Prostate gland (tissue), 2 donors: ENCODE measurements around the gene RELCH. TPM values are rescaled to one million over a fixed set of nuclear protein-coding genes. Genes with fewer than 3 reads are reported as not detected.

Experiments used
- DNase-seq: peaks from one replicate; pipeline ENCODE4 v3.0.0-alpha.2; 2019; ENCODE audit warnings: low spot score
- H3K27ac ChIP-seq, 2 donors: fragments of 200-600 bp; sonication (generic); 2 replicates each; pipeline ENCODE4 v1.5.1; 2017 to 2019
- H3K27me3 ChIP-seq: fragments of 200-600 bp; sonication (generic); replicated peaks from 2 replicates; pipeline ENCODE4 v1.5.1; 2019; ENCODE audit not compliant: insufficient read depth
- H3K36me3 ChIP-seq, 2 donors: fragments of 200-600 bp; sonication (generic); 1 replicate in 1 of 2; 2 replicates in 1 of 2; pipeline versions ENCODE4 v1.5.1 to v1.8.1; 2017 to 2019
- H3K4me1 ChIP-seq: fragments of 200-600 bp; sonication (generic); replicated peaks from 2 replicates; pipeline ENCODE4 v1.5.1; 2019
- H3K4me3 ChIP-seq, 2 donors: fragments of 200-600 bp; sonication (generic); 2 replicates each; pipeline ENCODE4 v1.5.1; 2017 to 2019
- H3K9me3 ChIP-seq: fragments of 200-600 bp; sonication (generic); 2 replicates; pipeline ENCODE4 v1.5.1; 2017
- CTCF ChIP-seq, 4 experiments: fragments of 200-600 bp in 2 of 4; fragments of 450-650 bp in 2 of 4; sonication (generic) in 2 of 4; IDR thresholded peaks; 1 replicate in 3 of 4; 2 replicates in 1 of 4; pipeline ENCODE4 v1.5.1; 2016 to 2019; ENCODE audit warnings: antibody characterized with exemption in 4 of 4, mild to moderate bottlenecking in 2 of 4, moderate library complexity in 2 of 4
- POLR2A ChIP-seq: fragments of 450-650 bp; IDR thresholded peaks from one replicate; pipeline ENCODE4 v1.6.1; 2016; ENCODE audit warnings: antibody characterized with exemption, mild to moderate bottlenecking
- POLR2AphosphoS5 ChIP-seq: sonication (generic); formaldehyde crosslinking; IDR thresholded peaks from one replicate; pipeline ENCODE4 v1.6.1; 2017; ENCODE audit warnings: antibody characterized with exemption
- WGBS: methylation state at CpG from one replicate; pipeline ENCODE4 v1.1.5; 2018; 5-methylcytosine and 5-hydroxymethylcytosine counted together
- intact Hi-C: fragments of 100-400 bp; cut with DNase I; formaldehyde crosslinking; loops from one replicate; pipeline ENCODE4 v1.14.2; 2022
- small RNA-seq, 2 donors: library from RNA; depleted of rRNA; stranded (forward); fragments of <200 nt; gene quantifications; one replicate each; pipeline ENCODE3, GENCODE V24; 2016
- total RNA-seq, 2 donors: library from RNA; depleted of rRNA; stranded (reverse); fragments of >200 nt; gene quantifications; one replicate each; pipeline ENCODE4 v1.1.0, GENCODE V29; 2016

Gene RELCH
- total RNA-seq, 2 donors from 2014 or later: 34.8 to 49.0 TPM

- Histone ChIP-seq H3K36me3 (no peaks in the 10 kb centered on the region), H3K27ac (no peak overlapping the region), H3K4me1 (no peaks in the 10 kb centered on the region), H3K9me3 (no peaks in the 10 kb centered on the region), H3K27me3 (no peaks in the 10 kb centered on the region), H3K4me3 (no peak overlapping the region)
- 64% methylated on average over 6 of the region's 6 CpGs for WGBS
- intact Hi-C loops: no loop called here
- TF ChIP-seq POLR2A: no peak
- DNase-seq: no peak
Measured at GRCh38 chr18:62347089-62347506, 160.0 kb downstream of the RELCH start.

GRCh38 chr18:62348474-62348873, 161.4 kb downstream of the RELCH start:
- intact Hi-C loops: no loop called here
- no peak overlapping the region for H3K4me3 ChIP-seq
- no peak for TF ChIP-seq POLR2AphosphoS5
- TF ChIP-seq CTCF (IDR thresholded peaks at IDR 0.05): no peak
- TF ChIP-seq POLR2A: no peak
- no peaks in the 10 kb centered on the region for H3K4me1 ChIP-seq
- no peak overlapping the region for H3K27ac ChIP-seq
- DNase-seq: no peak
- H3K9me3 ChIP-seq: no peaks in the 10 kb centered on the region
- WGBS: 79% methylated on average over 4 of the region's 4 CpGs
- no peaks in the 10 kb centered on the region for H3K36me3 ChIP-seq
- H3K27me3 ChIP-seq: no peaks in the 10 kb centered on the region

- H3K4me3 ChIP-seq: no peak overlapping the region
- H3K27ac ChIP-seq: no peak overlapping the region
- no peak for DNase-seq
- 69% methylated on average over 7 of the region's 7 CpGs for WGBS
- TF ChIP-seq POLR2AphosphoS5 (no peak), CTCF (IDR thresholded peaks at IDR 0.05) (no peak)
- H3K9me3 ChIP-seq: no peaks in the 10 kb centered on the region
- intact Hi-C loops: no loop called here
- no peaks in the 10 kb centered on the region for H3K27me3 ChIP-seq
- H3K36me3 ChIP-seq: no peaks in the 10 kb centered on the region
- no peaks in the 10 kb centered on the region for H3K4me1 ChIP-seq
Measured at GRCh38 chr18:62353170-62353569, 166.1 kb downstream of the RELCH start.

- no peaks in the 10 kb centered on the region for H3K4me1 ChIP-seq
- DNase-seq: no peak
- intact Hi-C loops: no loop called here
- 91% methylated on average over 29 of the region's 29 CpGs for WGBS
- H3K36me3 ChIP-seq: no peaks in the 10 kb centered on the region
- no peaks in the 10 kb centered on the region for H3K27me3 ChIP-seq
- TF ChIP-seq CTCF (IDR thresholded peaks at IDR 0.05) (no peak), POLR2AphosphoS5 (no peak), POLR2A (no peak)
- no peaks in the 10 kb centered on the region for H3K9me3 ChIP-seq
- H3K4me3 ChIP-seq: no peak overlapping the region
- H3K27ac ChIP-seq: no peak overlapping the region
Measured at GRCh38 chr18:62354151-62354550, 167.1 kb downstream of the RELCH start.

GRCh38 chr18:62357079-62357719, 170.1 kb downstream of the RELCH start:
- intact Hi-C loops: no loop called here
- Histone ChIP-seq H3K4me3 (no peak overlapping the region), H3K36me3 (no peaks in the 10 kb centered on the region), H3K27ac (no peak overlapping the region), H3K27me3 (no peaks in the 10 kb centered on the region), H3K9me3 (no peaks in the 10 kb centered on the region), H3K4me1 (no peaks in the 10 kb centered on the region)
- TF ChIP-seq CTCF (IDR thresholded peaks at IDR 0.05): no peak
- no peak for TF ChIP-seq POLR2A
- no peak for TF ChIP-seq POLR2AphosphoS5
- no peak for DNase-seq
- WGBS: 69% methylated on average over 5 of the region's 5 CpGs

Small RNA genes within 50 kb of the gene (small RNA-seq; reads per million reads assigned to genes)
- 0 reads per million in 2 donors for gene RF00019

Other genes starting within 250 kb of the RELCH start
- 10 to 100 TPM; 30.3 to 39.6 TPM for gene PIGN, start 199 bp upstream of the RELCH start, total RNA-seq
- gene TNFRSF11A, start 138.1 kb downstream of the RELCH start, total RNA-seq: 10 to 100 TPM in 1 of 2 donors, 1 to 10 TPM in 1; 6.1 to 10.2 TPM